PC-3 (cell line): ENCODE results near the gene FPR1.

Experiments
- EZH2phosphoT487 ChIP-seq: fragments of 300-600 bp; sonication (generic); IDR thresholded peaks from 2 replicates; pipeline ENCODE4 v1.6.1; 2018; ENCODE audit warnings: mild to moderate bottlenecking, antibody characterized with exemption, low read length, borderline replicate concordance
- TF ChIP-seq, protein P1 (sequence below): fragments of 300-600 bp; sonication (generic); conservative IDR thresholded peaks from 2 replicates; pipeline ENCODE4 v1.5.1; 2017; ENCODE audit warnings: antibody characterized with exemption, low read depth, mild to moderate bottlenecking, low read length

GRCh38 chr19:51765086-51765485 is 13.4 kb upstream of the FPR1 start:
- TF ChIP-seq, protein P1, sequence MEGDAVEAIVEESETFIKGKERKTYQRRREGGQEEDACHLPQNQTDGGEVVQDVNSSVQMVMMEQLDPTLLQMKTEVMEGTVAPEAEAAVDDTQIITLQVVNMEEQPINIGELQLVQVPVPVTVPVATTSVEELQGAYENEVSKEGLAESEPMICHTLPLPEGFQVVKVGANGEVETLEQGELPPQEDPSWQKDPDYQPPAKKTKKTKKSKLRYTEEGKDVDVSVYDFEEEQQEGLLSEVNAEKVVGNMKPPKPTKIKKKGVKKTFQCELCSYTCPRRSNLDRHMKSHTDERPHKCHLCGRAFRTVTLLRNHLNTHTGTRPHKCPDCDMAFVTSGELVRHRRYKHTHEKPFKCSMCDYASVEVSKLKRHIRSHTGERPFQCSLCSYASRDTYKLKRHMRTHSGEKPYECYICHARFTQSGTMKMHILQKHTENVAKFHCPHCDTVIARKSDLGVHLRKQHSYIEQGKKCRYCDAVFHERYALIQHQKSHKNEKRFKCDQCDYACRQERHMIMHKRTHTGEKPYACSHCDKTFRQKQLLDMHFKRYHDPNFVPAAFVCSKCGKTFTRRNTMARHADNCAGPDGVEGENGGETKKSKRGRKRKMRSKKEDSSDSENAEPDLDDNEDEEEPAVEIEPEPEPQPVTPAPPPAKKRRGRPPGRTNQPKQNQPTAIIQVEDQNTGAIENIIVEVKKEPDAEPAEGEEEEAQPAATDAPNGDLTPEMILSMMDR, result no peak
- TF ChIP-seq EZH2phosphoT487, result no peak
